ENCODE measurements around the gene L1CAM. TPM values are rescaled to one million over a fixed set of nuclear protein-coding genes. Genes with fewer than 3 reads are reported as not detected.

L1CAM gene
- total RNA-seq, 2 experiments from 2014 or later: not detected

- Histone ChIP-seq H3K9me2 (ENCODE audit: insufficient read depth, low read length) (no peaks in the 10 kb centered on the region), H4K20me1 (ENCODE audit: insufficient read depth, low read length) (no peaks in the 10 kb centered on the region), H3K36me3 (ENCODE audit: insufficient read depth, low read length) (no peaks in the 10 kb centered on the region), H3K4me1 (ENCODE audit: insufficient read depth, low read length, poor library complexity, severe bottlenecking) (no peaks in the 10 kb centered on the region), H3K27ac (ENCODE audit: low read depth, low read length, poor library complexity, severe bottlenecking) (no peak overlapping the region), H3K4me3 (ENCODE audit: low read depth, low read length, poor library complexity, severe bottlenecking) (no peak overlapping the region), H2AFZ (ENCODE audit: low read length) (no peak overlapping the region), H3K9me3 (ENCODE audit: low read length) (no peaks in the 10 kb centered on the region), H3K79me2 (ENCODE audit: insufficient read depth, low read depth, low read length) (no peaks in the 10 kb centered on the region), H3K4me2 (ENCODE audit: low read length) (no peak overlapping the region)
- POLR2A ChIA-PET: no interaction called here
- CTCF ChIA-PET (ENCODE audit: unreplicated experiment): no interaction called here
- no peak for TF ChIP-seq EZH2phosphoT487 (IDR thresholded peaks at IDR 0.05; ENCODE audit: borderline replicate concordance, low read depth, low read length)
- no peak for TF ChIP-seq CTCF (conservative IDR thresholded peaks at IDR 0.05; ENCODE audit: low read length)
- no TSS peak for BruUV-seq (replicated peaks)
- intact Hi-C loops (cut with micrococcal nuclease; ENCODE audit: unreplicated experiment): no loop called here
- no peak for DNase-seq (ENCODE audit: low spot score)
Observed at GRCh38 chrX:153853180-153853901, 32.6 kb downstream of the L1CAM start.

DNA sequence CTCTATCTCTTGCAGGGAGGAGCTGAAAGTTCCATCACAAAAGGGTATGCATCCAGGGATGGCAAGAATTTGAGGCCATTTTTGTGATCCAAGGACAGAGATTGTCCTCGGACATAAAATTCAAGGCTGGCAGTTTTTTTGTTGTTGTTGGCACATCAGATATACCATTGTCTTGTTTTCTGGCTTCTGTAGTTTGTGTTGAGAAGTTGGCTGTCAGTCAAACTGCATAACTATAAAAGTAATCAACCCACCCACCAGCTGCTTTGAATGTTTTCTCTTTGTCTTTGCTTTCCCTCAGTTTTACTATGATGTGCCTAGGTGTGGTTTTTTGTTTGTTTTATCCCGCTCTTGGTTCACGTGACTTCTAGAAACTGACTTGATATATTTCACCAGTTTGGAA lies 34.0 kb downstream of the L1CAM start:
- Histone ChIP-seq H4K20me1 (ENCODE audit: insufficient read depth, low read length) (no peaks in the 10 kb centered on the region), H3K36me3 (ENCODE audit: insufficient read depth, low read length) (no peaks in the 10 kb centered on the region), H3K4me3 (ENCODE audit: low read depth, low read length, poor library complexity, severe bottlenecking) (no peak overlapping the region), H3K79me2 (ENCODE audit: insufficient read depth, low read depth, low read length) (no peaks in the 10 kb centered on the region), H3K9me3 (ENCODE audit: low read length) (no peaks in the 10 kb centered on the region), H3K4me1 (ENCODE audit: insufficient read depth, low read length, poor library complexity, severe bottlenecking) (no peaks in the 10 kb centered on the region), H3K4me2 (ENCODE audit: low read length) (no peak overlapping the region), H2AFZ (ENCODE audit: low read length) (no peak overlapping the region), H3K9me2 (ENCODE audit: insufficient read depth, low read length) (no peaks in the 10 kb centered on the region), H3K27ac (ENCODE audit: low read depth, low read length, poor library complexity, severe bottlenecking) (no peak overlapping the region)
- intact Hi-C loops (cut with micrococcal nuclease; ENCODE audit: unreplicated experiment): no loop called here
- DNase-seq (ENCODE audit: low spot score): no peak
- POLR2A ChIA-PET: no interaction called here
- CTCF ChIA-PET (ENCODE audit: unreplicated experiment): no interaction called here
- no peak for TF ChIP-seq EZH2phosphoT487 (IDR thresholded peaks at IDR 0.05; ENCODE audit: borderline replicate concordance, low read depth, low read length)
- no peak for TF ChIP-seq CTCF (conservative IDR thresholded peaks at IDR 0.05; ENCODE audit: low read length)
- no TSS peak for BruUV-seq (replicated peaks)

DNA sequence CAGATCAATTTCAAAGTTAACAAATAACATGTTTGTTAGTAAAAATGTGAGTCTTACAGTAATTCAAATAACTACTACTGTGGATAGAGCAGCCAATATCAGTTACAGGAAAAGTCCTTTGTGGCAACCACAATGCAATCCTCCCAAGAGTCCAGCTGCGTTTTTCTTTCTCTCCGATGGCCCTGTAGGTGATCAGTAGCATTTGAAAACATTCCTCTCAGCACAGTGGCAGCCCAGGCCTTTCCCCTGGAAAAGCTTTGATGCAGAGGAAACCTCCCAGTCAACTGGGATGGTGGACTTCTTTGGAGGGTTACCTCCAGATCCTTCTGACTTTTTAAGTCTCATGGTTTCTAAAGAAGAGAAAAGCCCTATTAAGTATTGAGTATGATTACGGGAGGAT lies 37.6 kb downstream of the L1CAM start:
- no peaks in the 10 kb centered on the region for H3K79me2 ChIP-seq (ENCODE audit: insufficient read depth, low read depth, low read length)

More for the DNA sequence above, 37.6 kb downstream of the L1CAM start:
- no peaks in the 10 kb centered on the region for H3K4me1 ChIP-seq (ENCODE audit: insufficient read depth, low read length, poor library complexity, severe bottlenecking)
- CTCF ChIA-PET (ENCODE audit: unreplicated experiment): no interaction called here
- TF ChIP-seq EZH2phosphoT487 (IDR thresholded peaks at IDR 0.05; ENCODE audit: borderline replicate concordance, low read depth, low read length): no peak
- TF ChIP-seq CTCF (conservative IDR thresholded peaks at IDR 0.05; ENCODE audit: low read length): no peak
- POLR2A ChIA-PET: no interaction called here
- no TSS peak for BruUV-seq (replicated peaks)
- no peak overlapping the region for H3K4me3 ChIP-seq (ENCODE audit: low read depth, low read length, poor library complexity, severe bottlenecking)
- H3K27ac ChIP-seq (ENCODE audit: low read depth, low read length, poor library complexity, severe bottlenecking): no peak overlapping the region
- no peaks in the 10 kb centered on the region for H4K20me1 ChIP-seq (ENCODE audit: insufficient read depth, low read length)
- H3K9me2 ChIP-seq (ENCODE audit: insufficient read depth, low read length): no peaks in the 10 kb centered on the region
- H3K9me3 ChIP-seq (ENCODE audit: low read length): no peaks in the 10 kb centered on the region
- no peak overlapping the region for H2AFZ ChIP-seq (ENCODE audit: low read length)
- intact Hi-C loops (cut with micrococcal nuclease; ENCODE audit: unreplicated experiment): no loop called here
- DNase-seq (ENCODE audit: low spot score): no peak
- no peak overlapping the region for H3K4me2 ChIP-seq (ENCODE audit: low read length)
- H3K36me3 ChIP-seq (ENCODE audit: insufficient read depth, low read length): no peaks in the 10 kb centered on the region
